ENCODE data around the gene TRAK2.

GRCh38 chr2:201406077-201406662 lies 45.1 kb downstream of the TRAK2 start:
- TF ChIP-seq, protein P1, sequence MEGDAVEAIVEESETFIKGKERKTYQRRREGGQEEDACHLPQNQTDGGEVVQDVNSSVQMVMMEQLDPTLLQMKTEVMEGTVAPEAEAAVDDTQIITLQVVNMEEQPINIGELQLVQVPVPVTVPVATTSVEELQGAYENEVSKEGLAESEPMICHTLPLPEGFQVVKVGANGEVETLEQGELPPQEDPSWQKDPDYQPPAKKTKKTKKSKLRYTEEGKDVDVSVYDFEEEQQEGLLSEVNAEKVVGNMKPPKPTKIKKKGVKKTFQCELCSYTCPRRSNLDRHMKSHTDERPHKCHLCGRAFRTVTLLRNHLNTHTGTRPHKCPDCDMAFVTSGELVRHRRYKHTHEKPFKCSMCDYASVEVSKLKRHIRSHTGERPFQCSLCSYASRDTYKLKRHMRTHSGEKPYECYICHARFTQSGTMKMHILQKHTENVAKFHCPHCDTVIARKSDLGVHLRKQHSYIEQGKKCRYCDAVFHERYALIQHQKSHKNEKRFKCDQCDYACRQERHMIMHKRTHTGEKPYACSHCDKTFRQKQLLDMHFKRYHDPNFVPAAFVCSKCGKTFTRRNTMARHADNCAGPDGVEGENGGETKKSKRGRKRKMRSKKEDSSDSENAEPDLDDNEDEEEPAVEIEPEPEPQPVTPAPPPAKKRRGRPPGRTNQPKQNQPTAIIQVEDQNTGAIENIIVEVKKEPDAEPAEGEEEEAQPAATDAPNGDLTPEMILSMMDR (IDR thresholded peaks at IDR 0.05), result no peak
- TF ChIP-seq ATF2 (CRISPR knock-in tag; IDR thresholded peaks at IDR 0.05; ENCODE audit: borderline replicate concordance, low read depth) (no peak), ZNF121 (CRISPR knock-in tag; IDR thresholded peaks at IDR 0.05) (no peak), SMAD4 (CRISPR knock-in tag; IDR thresholded peaks at IDR 0.05) (no peak), TEAD1 (CRISPR knock-in tag; IDR thresholded peaks at IDR 0.05) (no peak), ATF3 (CRISPR knock-in tag; conservative IDR thresholded peaks at IDR 0.05) (no peak), E2F5 (CRISPR knock-in tag; IDR thresholded peaks at IDR 0.05) (no peak), USF2 (CRISPR knock-in tag; IDR thresholded peaks at IDR 0.05) (no peak), SP1 (CRISPR knock-in tag; conservative IDR thresholded peaks at IDR 0.05) (no peak), CBFB (CRISPR knock-in tag; IDR thresholded peaks at IDR 0.05; ENCODE audit: low read depth) (no peak), RORB (CRISPR knock-in tag; IDR thresholded peaks at IDR 0.05) (no peak)
- TF ChIP-seq, protein P2, sequence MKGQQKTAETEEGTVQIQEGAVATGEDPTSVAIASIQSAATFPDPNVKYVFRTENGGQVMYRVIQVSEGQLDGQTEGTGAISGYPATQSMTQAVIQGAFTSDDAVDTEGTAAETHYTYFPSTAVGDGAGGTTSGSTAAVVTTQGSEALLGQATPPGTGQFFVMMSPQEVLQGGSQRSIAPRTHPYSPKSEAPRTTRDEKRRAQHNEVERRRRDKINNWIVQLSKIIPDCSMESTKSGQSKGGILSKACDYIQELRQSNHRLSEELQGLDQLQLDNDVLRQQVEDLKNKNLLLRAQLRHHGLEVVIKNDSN (CRISPR knock-in tag; IDR thresholded peaks at IDR 0.05), result no peak

Measured in WTC11 (cell line).